ENCODE results near the gene FBXO11. TPM values are rescaled to one million over a fixed set of nuclear protein-coding genes. Genes with fewer than 3 reads are reported as not detected.

The FBXO11 gene
- total and polyA plus RNA-seq, 4 donors: 9.2 to 46.8 (median 19.7) TPM

DNA sequence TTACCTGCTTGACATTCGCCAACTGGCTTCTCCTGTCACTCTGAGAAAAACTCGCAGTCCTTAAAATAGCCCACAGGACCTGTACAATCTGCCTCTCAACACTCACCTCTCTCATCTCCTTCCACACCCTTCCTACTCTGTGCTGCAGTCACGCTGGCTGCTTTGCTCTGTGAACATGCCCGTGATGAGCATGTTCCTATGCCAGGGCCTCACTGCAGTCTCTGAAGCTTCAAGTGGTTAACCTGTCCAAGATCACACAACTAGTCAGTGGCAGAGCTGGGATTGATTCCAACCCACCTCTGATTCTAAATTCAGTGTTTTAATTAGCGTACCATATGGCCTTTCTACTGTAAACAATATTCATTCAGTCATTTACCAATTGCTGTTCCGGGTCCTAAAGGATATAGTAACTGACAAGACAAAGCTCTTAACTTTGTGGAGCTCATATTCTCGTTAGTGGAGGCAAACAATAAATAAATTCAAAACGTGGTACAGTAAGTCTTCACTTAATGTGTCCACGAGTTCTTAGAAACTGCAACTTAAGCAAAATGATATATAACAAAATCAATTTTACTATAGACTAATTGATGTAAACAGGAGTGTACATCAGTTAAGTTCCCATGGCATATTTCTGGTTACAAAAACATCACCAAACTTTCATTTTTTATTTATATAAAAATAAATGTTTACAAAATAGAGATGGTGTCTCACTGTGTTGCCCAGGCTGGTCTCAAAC is 38.9 kb upstream of the FBXO11 start:
- H3K4me1 ChIP-seq (ENCODE audit: control insufficient read depth in 4 of 4, insufficient read depth in 4 of 4, low read length in 3 of 4): no peaks in the 10 kb centered on the region
- no peaks in the 10 kb centered on the region for H3K36me3 ChIP-seq (ENCODE audit: control insufficient read depth in 4 of 4, insufficient read depth in 3 of 4, low read depth in 1 of 4, low read length in 3 of 4)
- H3K9me3 ChIP-seq (ENCODE audit: control insufficient read depth in 4 of 4, low read length in 3 of 4): no peaks in the 10 kb centered on the region
- DNase-seq (ENCODE audit: low spot score): no peak
- no peak overlapping the region for H3K9ac ChIP-seq (ENCODE audit: low read depth in 1 of 2, low read length in 2 of 2)
- no peak overlapping the region for H3K4me3 ChIP-seq (ENCODE audit: low read depth in 1 of 3, low read length in 3 of 3)
- TF ChIP-seq NR2F2 (IDR thresholded peaks at IDR 0.05) (no peak), GABPA (IDR thresholded peaks at IDR 0.05 in 1 of 2, conservative IDR thresholded peaks at IDR 0.05 in 1 of 2) (no peak), HNF4A (conservative IDR thresholded peaks at IDR 0.05) (no peak), FOXA1 (IDR thresholded peaks at IDR 0.05) (no peak), EGR1 (IDR thresholded peaks at IDR 0.05; ENCODE audit: low read depth in 2 of 2) (no peak), FOXA2 (IDR thresholded peaks at IDR 0.05) (no peak)
- TF ChIP-seq, protein P1, sequence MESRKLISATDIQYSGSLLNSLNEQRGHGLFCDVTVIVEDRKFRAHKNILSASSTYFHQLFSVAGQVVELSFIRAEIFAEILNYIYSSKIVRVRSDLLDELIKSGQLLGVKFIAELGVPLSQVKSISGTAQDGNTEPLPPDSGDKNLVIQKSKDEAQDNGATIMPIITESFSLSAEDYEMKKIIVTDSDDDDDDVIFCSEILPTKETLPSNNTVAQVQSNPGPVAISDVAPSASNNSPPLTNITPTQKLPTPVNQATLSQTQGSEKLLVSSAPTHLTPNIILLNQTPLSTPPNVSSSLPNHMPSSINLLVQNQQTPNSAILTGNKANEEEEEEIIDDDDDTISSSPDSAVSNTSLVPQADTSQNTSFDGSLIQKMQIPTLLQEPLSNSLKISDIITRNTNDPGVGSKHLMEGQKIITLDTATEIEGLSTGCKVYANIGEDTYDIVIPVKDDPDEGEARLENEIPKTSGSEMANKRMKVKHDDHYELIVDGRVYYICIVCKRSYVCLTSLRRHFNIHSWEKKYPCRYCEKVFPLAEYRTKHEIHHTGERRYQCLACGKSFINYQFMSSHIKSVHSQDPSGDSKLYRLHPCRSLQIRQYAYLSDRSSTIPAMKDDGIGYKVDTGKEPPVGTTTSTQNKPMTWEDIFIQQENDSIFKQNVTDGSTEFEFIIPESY (IDR thresholded peaks at IDR 0.05): no peak
- TF ChIP-seq, protein P2, sequence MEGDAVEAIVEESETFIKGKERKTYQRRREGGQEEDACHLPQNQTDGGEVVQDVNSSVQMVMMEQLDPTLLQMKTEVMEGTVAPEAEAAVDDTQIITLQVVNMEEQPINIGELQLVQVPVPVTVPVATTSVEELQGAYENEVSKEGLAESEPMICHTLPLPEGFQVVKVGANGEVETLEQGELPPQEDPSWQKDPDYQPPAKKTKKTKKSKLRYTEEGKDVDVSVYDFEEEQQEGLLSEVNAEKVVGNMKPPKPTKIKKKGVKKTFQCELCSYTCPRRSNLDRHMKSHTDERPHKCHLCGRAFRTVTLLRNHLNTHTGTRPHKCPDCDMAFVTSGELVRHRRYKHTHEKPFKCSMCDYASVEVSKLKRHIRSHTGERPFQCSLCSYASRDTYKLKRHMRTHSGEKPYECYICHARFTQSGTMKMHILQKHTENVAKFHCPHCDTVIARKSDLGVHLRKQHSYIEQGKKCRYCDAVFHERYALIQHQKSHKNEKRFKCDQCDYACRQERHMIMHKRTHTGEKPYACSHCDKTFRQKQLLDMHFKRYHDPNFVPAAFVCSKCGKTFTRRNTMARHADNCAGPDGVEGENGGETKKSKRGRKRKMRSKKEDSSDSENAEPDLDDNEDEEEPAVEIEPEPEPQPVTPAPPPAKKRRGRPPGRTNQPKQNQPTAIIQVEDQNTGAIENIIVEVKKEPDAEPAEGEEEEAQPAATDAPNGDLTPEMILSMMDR (IDR thresholded peaks at IDR 0.05; ENCODE audit: low read depth, low read length, missing input control): no peak
- TF ChIP-seq, protein P3, sequence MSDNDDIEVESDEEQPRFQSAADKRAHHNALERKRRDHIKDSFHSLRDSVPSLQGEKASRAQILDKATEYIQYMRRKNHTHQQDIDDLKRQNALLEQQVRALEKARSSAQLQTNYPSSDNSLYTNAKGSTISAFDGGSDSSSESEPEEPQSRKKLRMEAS (IDR thresholded peaks at IDR 0.05): no peak
- 76% methylated on average over 9 of the region's 9 CpGs for WGBS
- H3K27me3 ChIP-seq (ENCODE audit: control insufficient read depth in 4 of 4, insufficient read depth in 4 of 4, low read length in 3 of 4): no peaks in the 10 kb centered on the region
- no peak overlapping the region for H3K27ac ChIP-seq (ENCODE audit: low read depth in 1 of 2, low read length in 2 of 2)

DNA sequence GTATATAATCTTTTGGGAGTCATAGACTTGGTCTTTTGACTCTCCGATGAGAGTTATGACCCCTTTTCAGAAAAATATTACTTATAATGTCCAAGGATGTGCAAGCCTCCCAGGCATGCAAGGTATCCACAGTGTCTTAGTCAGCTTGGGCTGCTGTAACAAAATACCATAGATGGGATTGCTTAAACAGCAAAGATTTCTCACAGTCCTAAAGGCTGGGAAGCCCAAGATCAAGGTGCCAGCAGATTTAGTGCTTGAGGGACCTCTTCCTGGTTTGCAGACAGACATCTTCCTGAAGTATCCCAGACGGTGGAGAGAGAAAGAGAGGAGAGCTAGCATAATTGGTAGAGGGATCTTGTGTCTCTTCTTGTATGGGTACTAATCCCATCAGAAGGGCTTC is 35.6 kb upstream of the FBXO11 start:
- 81% methylated on average over 2 of the region's 2 CpGs for WGBS
- TF ChIP-seq RAD21 (IDR thresholded peaks at IDR 0.05): no peak
- no peak for TF ChIP-seq TAF1 (conservative IDR thresholded peaks at IDR 0.05)
- no peak for TF ChIP-seq SP1 (IDR thresholded peaks at IDR 0.05)
- TF ChIP-seq, protein P3 (IDR thresholded peaks at IDR 0.05): no peak
- no peak for TF ChIP-seq FOXA1 (IDR thresholded peaks at IDR 0.05)
- TF ChIP-seq JUND (IDR thresholded peaks at IDR 0.05): no peak
- no peak for TF ChIP-seq NR2F2 (IDR thresholded peaks at IDR 0.05)
- no peak for TF ChIP-seq HNF4G (IDR thresholded peaks at IDR 0.05)
- no peak for TF ChIP-seq GABPA (IDR thresholded peaks at IDR 0.05 in 1 of 2, conservative IDR thresholded peaks at IDR 0.05 in 1 of 2)
- TF ChIP-seq, protein P4, sequence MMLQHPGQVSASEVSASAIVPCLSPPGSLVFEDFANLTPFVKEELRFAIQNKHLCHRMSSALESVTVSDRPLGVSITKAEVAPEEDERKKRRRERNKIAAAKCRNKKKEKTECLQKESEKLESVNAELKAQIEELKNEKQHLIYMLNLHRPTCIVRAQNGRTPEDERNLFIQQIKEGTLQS (IDR thresholded peaks at IDR 0.05): no peak
- no peak for TF ChIP-seq FOXA2 (IDR thresholded peaks at IDR 0.05)
- no peak for TF ChIP-seq RXRA (IDR thresholded peaks at IDR 0.05)
- TF ChIP-seq, protein P2 (IDR thresholded peaks at IDR 0.05; ENCODE audit: low read depth, low read length, missing input control): no peak
- TF ChIP-seq, protein P1 (IDR thresholded peaks at IDR 0.05): no peak
- no peak for TF ChIP-seq HNF4A (conservative IDR thresholded peaks at IDR 0.05)
- TF ChIP-seq EGR1 (IDR thresholded peaks at IDR 0.05; ENCODE audit: low read depth in 2 of 2): no peak
- TF ChIP-seq YY1 (IDR thresholded peaks at IDR 0.05): no peak
- no peak overlapping the region for H3K4me3 ChIP-seq (ENCODE audit: low read depth in 1 of 3, low read length in 3 of 3)

More for the DNA sequence above, 35.6 kb upstream of the FBXO11 start:
- DNase-seq (ENCODE audit: low spot score): no peak
- no peaks in the 10 kb centered on the region for H3K27me3 ChIP-seq (ENCODE audit: control insufficient read depth in 4 of 4, insufficient read depth in 4 of 4, low read length in 3 of 4)
- H3K27ac ChIP-seq (ENCODE audit: low read depth in 1 of 2, low read length in 2 of 2): no peak overlapping the region
- no peaks in the 10 kb centered on the region for H3K9me3 ChIP-seq (ENCODE audit: control insufficient read depth in 4 of 4, low read length in 3 of 4)
- H3K9ac ChIP-seq (ENCODE audit: low read depth in 1 of 2, low read length in 2 of 2): no peak overlapping the region
- H3K36me3 ChIP-seq (ENCODE audit: control insufficient read depth in 4 of 4, insufficient read depth in 3 of 4, low read depth in 1 of 4, low read length in 3 of 4): no peaks in the 10 kb centered on the region
- no peaks in the 10 kb centered on the region for H3K4me1 ChIP-seq (ENCODE audit: control insufficient read depth in 4 of 4, insufficient read depth in 4 of 4, low read length in 3 of 4)

Data from liver (tissue), 9 donors.